ENCODE data around the gene TMEM151B. TPM values are rescaled to one million over a fixed set of nuclear protein-coding genes. Genes with fewer than 3 reads are reported as not detected.

The TMEM151B gene
- total RNA-seq (0.09 TPM), polyA plus RNA-seq (0.50 TPM)
- long read RNA-seq, donor 1: 0 reads
- long read RNA-seq, donor 2: 0 reads
- long read RNA-seq, donor 3: 0 reads
- long read RNA-seq, donor 4: 0 reads
- long read RNA-seq, donor 5: 0 reads
- long read RNA-seq, donor 6: 0 reads
- long read RNA-seq, donor 7: 0 reads
- long read RNA-seq, donor 8, full-length matches to known transcripts: 1 of 1 reads
- long read RNA-seq, donor 8, partial matches to known transcripts: 0 of 1 reads
- long read RNA-seq, donor 8, other reads (novel, unspliced or antisense): 0 of 1 reads
- long read RNA-seq, donor 9: 0 reads
- long read RNA-seq, donor 10: 0 reads

DNA sequence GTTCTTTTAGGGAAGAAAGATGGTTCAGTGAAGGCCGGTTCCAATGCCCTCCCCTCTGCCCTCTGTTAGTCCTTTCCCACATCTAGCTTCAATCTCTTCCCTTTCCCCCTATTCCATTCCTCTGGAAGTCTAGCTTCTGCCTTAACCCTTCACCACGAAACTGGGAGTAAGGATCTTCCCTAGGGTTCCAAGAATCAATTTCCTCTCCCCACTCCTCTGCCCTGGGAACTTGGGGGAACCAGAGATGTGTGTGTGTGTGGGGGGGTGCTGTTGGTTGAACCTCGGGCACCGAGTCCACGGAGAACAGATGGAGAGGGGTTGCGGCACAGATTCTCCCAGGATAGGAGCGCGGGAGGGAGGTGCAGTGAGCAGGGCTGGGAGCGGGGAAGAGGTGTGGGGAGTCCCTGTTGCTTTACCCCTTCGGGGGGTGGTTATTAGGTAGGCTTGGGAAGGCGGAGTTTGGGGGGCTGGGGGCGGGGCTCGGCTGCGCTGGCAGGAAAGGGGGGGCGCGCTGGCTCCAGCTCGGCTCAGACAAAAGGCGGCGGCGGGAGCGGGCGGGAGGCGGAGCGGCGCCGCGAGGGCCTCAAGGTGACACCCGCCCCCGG is at the start of gene TMEM151B:
TSS of gene TMEM151B (plus strand) at position 530 of the 605 bp plus-strand sequence. CDS start 293 bp downstream, outside the sequence.
- no peaks in the 10 kb centered on the region for H3K36me3 ChIP-seq (ENCODE audit: control insufficient read depth in 2 of 2, insufficient read depth in 2 of 2, low read length in 1 of 2)
- 18% methylated on average over 29 of the region's 29 CpGs for WGBS
- H3K27me3 ChIP-seq (ENCODE audit: control insufficient read depth in 2 of 2, insufficient read depth in 1 of 2, low read length in 1 of 2): peaks cover 60 to 75% of the 10 kb centered on the region in 2 donors
- H3K4me3 ChIP-seq (ENCODE audit: low read length in 2 of 2): peak within 1 kb of the TSS in 1 of 2 donors; percentile 55
- H3K27ac ChIP-seq (ENCODE audit: low read depth in 1 of 2, low read length in 1 of 2): no peak within 1 kb of the TSS
- peaks cover 0 to 5% of the 10 kb centered on the region in 2 donors for H3K9me3 ChIP-seq (ENCODE audit: control insufficient read depth in 2 of 2, insufficient read depth in 1 of 2, low read length in 1 of 2)
- no peak for DNase-seq (ENCODE audit: low read depth in 6 of 9, low spot score in 9 of 9)
- peaks cover 0 to 20% of the 10 kb centered on the region in 2 donors for H3K4me1 ChIP-seq (ENCODE audit: control insufficient read depth in 2 of 2, insufficient read depth in 2 of 2, low read length in 2 of 2)

- no peaks in the 10 kb centered on the region for H3K27me3 ChIP-seq (ENCODE audit: control insufficient read depth in 2 of 2, insufficient read depth in 1 of 2, low read length in 1 of 2)
- H3K4me3 ChIP-seq (ENCODE audit: low read length in 2 of 2): no peak overlapping the region
- peaks cover 56 to 92% of the 10 kb centered on the region in 2 donors for H3K4me1 ChIP-seq (ENCODE audit: control insufficient read depth in 2 of 2, insufficient read depth in 2 of 2, low read length in 2 of 2)
- over 99% methylated on average over 4 of the region's 4 CpGs for WGBS
- H3K36me3 ChIP-seq (ENCODE audit: control insufficient read depth in 2 of 2, insufficient read depth in 2 of 2, low read length in 1 of 2): no peaks in the 10 kb centered on the region
- H3K27ac ChIP-seq (ENCODE audit: low read depth in 1 of 2, low read length in 1 of 2): peak overlapping the region; percentile 74 to 91
- no peaks in the 10 kb centered on the region for H3K9me3 ChIP-seq (ENCODE audit: control insufficient read depth in 2 of 2, insufficient read depth in 1 of 2, low read length in 1 of 2)
- no peak for DNase-seq (ENCODE audit: low read depth in 6 of 9, low spot score in 9 of 9)
These were observed 49.3 kb upstream of the TMEM151B start for GRCh38 chr6:44220913-44221290.

DNA sequence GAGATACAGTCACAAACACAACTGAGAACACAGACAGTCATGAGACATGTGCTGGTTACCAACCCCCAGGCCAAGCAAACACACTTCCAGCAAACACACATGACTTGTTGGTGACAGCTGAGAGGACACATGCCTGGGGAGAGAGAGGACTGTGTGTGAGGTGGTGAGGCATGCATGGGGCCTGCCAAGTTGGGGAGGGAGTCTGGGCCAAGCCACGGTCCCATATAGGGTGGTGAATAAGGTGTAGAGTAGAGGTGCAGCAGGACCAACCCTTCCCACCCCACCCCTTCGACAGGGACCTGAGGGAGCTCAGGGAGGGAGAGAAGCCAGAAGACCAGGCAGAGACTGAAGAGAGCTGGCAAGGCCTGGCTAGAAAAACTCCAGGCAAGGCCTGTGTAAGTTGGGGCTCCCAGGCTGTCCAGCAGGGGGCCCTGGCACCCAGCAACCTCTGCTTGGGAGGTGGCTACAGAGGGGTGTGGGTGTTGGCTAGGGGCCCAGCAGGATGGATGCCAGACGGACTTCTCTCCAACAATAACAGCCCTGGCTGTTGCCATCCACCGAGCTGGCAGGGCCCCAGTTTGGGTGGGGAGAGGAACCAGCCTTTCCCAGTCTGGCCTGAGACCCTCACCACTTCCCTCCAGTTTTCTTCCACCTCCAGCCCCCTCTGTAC is 48.8 kb upstream of the TMEM151B start:
- H3K9me3 ChIP-seq (ENCODE audit: control insufficient read depth in 2 of 2, insufficient read depth in 1 of 2, low read length in 1 of 2): no peaks in the 10 kb centered on the region
- WGBS: 12% methylated on average over 4 of the region's 4 CpGs
- H3K27me3 ChIP-seq (ENCODE audit: control insufficient read depth in 2 of 2, insufficient read depth in 1 of 2, low read length in 1 of 2): no peaks in the 10 kb centered on the region
- no peak overlapping the region for H3K4me3 ChIP-seq (ENCODE audit: low read length in 2 of 2)
- H3K27ac ChIP-seq (ENCODE audit: low read depth in 1 of 2, low read length in 1 of 2): peak overlapping the region; percentile 74 to 91
- H3K4me1 ChIP-seq (ENCODE audit: control insufficient read depth in 2 of 2, insufficient read depth in 2 of 2, low read length in 2 of 2): peaks cover 57 to 92% of the 10 kb centered on the region in 2 donors
- peaks cover 0 to 3% of the 10 kb centered on the region in 2 donors for H3K36me3 ChIP-seq (ENCODE audit: control insufficient read depth in 2 of 2, insufficient read depth in 2 of 2, low read length in 1 of 2)
- peak in 5 of 9 donors; percentile 68 to 88 (median 76) for DNase-seq (ENCODE audit: low read depth in 6 of 9, low spot score in 9 of 9)

DNA sequence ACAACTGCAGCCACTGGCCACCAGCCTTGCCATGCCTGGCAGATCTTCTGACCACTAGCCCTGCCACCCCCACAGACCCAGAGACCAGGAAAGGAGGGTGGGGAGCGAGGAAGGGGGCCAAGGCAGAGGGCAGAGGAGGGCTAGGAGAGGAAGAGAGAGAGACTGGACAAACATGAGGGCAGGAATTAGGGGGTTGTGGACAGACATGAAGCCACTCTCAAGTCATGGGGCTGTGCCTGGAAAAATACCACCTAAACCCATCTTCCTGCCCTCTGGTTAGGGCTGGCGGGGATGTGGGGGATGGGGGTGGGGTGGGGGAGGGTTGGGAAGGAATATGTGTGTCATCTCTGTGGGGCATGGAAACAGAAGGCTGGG is 48.3 kb upstream of the TMEM151B start:
- Histone ChIP-seq H3K27me3 (ENCODE audit: control insufficient read depth in 2 of 2, insufficient read depth in 1 of 2, low read length in 1 of 2) (no peaks in the 10 kb centered on the region), H3K36me3 (ENCODE audit: control insufficient read depth in 2 of 2, insufficient read depth in 2 of 2, low read length in 1 of 2) (peaks cover 0 to 8% of the 10 kb centered on the region in 2 donors), H3K4me1 (ENCODE audit: control insufficient read depth in 2 of 2, insufficient read depth in 2 of 2, low read length in 2 of 2) (peaks cover 57 to 92% of the 10 kb centered on the region in 2 donors), H3K9me3 (ENCODE audit: control insufficient read depth in 2 of 2, insufficient read depth in 1 of 2, low read length in 1 of 2) (no peaks in the 10 kb centered on the region), H3K4me3 (ENCODE audit: low read length in 2 of 2) (no peak overlapping the region), H3K27ac (ENCODE audit: low read depth in 1 of 2, low read length in 1 of 2) (peak overlapping the region in 1 of 2 donors; percentile 91)
- 72% methylated on average over 2 of the region's 2 CpGs for WGBS
- no peak for DNase-seq (ENCODE audit: low read depth in 6 of 9, low spot score in 9 of 9)

DNA sequence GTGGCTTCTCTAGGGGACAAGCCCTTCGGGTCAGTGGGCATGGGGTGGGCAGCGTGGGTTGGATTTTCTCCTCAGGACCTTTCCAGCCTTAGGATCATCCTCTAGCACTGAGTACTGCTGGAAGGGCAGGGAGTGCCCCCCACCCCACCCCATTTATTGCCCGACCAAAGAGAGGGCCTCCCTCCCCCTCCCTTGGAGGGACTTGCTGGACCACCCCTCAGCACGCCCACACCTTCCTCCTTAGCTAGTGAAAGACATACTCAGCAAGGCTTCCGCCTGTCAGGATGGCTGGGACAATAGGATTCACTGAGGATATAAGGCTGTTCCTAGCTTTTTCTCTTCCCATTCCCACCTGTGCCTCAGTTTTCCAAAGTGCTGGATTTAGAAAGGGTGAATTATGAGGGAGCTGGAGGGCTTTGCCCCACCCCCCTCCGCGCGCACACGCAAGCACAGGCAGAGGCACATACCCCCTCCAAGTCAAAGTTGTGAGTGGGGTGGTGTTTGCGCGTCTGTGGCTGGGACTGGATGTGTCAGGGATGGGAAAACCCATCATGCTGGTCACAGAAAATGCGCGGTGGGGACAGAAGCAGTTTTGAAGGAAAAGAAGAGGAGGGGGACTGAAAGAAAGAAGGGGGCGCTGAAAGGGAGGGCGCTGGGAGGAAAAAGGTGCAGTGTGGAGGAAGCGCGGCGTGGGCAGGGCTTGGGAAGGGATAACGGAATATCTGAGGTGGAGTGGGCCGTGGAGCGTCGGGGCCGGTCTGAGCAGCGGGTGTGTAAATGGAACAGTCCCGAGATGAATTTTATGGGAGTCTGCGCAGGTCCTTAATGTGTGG is 47.5 kb upstream of the TMEM151B start:
- H3K9me3 ChIP-seq (ENCODE audit: control insufficient read depth in 2 of 2, insufficient read depth in 1 of 2, low read length in 1 of 2): no peaks in the 10 kb centered on the region
- H3K27me3 ChIP-seq (ENCODE audit: control insufficient read depth in 2 of 2, insufficient read depth in 1 of 2, low read length in 1 of 2): no peaks in the 10 kb centered on the region
- peak in 1 of 9 donors; percentile 47 for DNase-seq (ENCODE audit: low read depth in 6 of 9, low spot score in 9 of 9)
- H3K36me3 ChIP-seq (ENCODE audit: control insufficient read depth in 2 of 2, insufficient read depth in 2 of 2, low read length in 1 of 2): peaks cover 0 to 15% of the 10 kb centered on the region in 2 donors
- H3K4me1 ChIP-seq (ENCODE audit: control insufficient read depth in 2 of 2, insufficient read depth in 2 of 2, low read length in 2 of 2): peaks cover 59 to 92% of the 10 kb centered on the region in 2 donors
- 29% methylated on average over 26 of the region's 26 CpGs for WGBS
- peak overlapping the region; percentile 56 to 74 for H3K4me3 ChIP-seq (ENCODE audit: low read length in 2 of 2)
- H3K27ac ChIP-seq (ENCODE audit: low read depth in 1 of 2, low read length in 1 of 2): peak overlapping the region in 1 of 2 donors; percentile 76

GRCh38 chr6:44223319-44224028 is 46.8 kb upstream of the TMEM151B start, which contains the start of gene SLC29A1:
Gene SLC29A1, plus strand, starts transcription at chr6:44223595. Its CDS starts 3,719 bp downstream, at chr6:44227314.
- H3K9me3 ChIP-seq (ENCODE audit: control insufficient read depth in 2 of 2, insufficient read depth in 1 of 2, low read length in 1 of 2): no peaks in the 10 kb centered on the region
- H3K4me1 ChIP-seq (ENCODE audit: control insufficient read depth in 2 of 2, insufficient read depth in 2 of 2, low read length in 2 of 2): peaks cover 55 to 92% of the 10 kb centered on the region in 2 donors
- peak within 1 kb of the TSS; percentile 22 to 95 for H3K27ac ChIP-seq (ENCODE audit: low read depth in 1 of 2, low read length in 1 of 2)
- H3K27me3 ChIP-seq (ENCODE audit: control insufficient read depth in 2 of 2, insufficient read depth in 1 of 2, low read length in 1 of 2): no peaks in the 10 kb centered on the region
- peak within 1 kb of the TSS; percentile 74 to 82 for H3K4me3 ChIP-seq (ENCODE audit: low read length in 2 of 2)
- WGBS: 1% methylated on average over 73 of the region's 73 CpGs
- peaks cover 5 to 23% of the 10 kb centered on the region in 2 donors for H3K36me3 ChIP-seq (ENCODE audit: control insufficient read depth in 2 of 2, insufficient read depth in 2 of 2, low read length in 1 of 2)
- peak in 7 of 9 donors; percentile 74 to 92 (median 84) for DNase-seq (ENCODE audit: low read depth in 6 of 9, low spot score in 9 of 9)

DNA sequence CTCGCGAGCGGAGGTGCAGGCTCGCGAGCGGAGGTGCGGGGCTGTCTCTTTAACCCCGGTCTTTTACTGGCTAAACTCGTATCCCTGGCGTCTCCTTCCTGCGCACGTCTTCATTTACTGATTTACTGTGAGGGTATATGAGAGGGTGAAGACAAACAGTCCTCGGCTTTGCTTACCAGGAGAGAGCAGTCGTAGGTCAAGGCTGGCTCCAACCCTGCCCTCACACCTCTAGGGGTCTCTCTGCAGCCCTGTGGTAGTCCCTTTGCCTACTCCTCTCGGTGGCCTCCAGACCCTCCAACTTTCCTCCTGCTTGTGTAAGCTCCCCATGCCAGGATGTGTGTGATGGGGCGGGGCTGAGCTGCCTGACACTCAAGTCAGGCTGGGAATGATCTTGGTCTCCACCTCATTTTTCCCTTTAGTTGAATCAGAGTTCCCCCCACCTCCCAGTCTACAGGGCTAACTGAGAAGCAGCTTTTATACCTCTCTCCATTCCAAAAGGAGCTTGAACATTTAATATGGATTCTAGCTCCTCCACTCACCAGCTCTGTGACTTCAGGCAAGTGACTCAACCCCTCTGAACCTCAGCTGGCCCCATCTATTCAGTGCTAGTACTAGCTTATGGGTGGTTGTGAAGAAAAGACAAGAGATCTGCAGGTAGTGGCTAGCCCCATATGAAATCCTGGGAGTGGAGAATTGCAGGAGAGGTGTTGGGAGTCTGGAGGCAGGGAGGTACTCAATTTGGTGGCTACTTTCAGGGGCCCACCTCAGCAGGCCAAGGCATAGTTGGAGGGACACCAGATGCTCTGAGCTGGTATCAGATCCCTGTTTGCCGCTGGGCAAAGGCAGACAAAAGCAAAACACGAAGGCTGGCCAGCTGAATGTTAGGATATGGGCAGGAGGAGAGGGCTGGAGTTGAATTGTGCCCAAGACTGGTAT is 46.0 kb upstream of the TMEM151B start:
- Histone ChIP-seq H3K4me1 (ENCODE audit: control insufficient read depth in 2 of 2, insufficient read depth in 2 of 2, low read length in 2 of 2) (peaks cover 47 to 86% of the 10 kb centered on the region in 2 donors), H3K9me3 (ENCODE audit: control insufficient read depth in 2 of 2, insufficient read depth in 1 of 2, low read length in 1 of 2) (no peaks in the 10 kb centered on the region), H3K36me3 (ENCODE audit: control insufficient read depth in 2 of 2, insufficient read depth in 2 of 2, low read length in 1 of 2) (peaks cover 13 to 31% of the 10 kb centered on the region in 2 donors), H3K4me3 (ENCODE audit: low read length in 2 of 2) (peak overlapping the region; percentile 74 to 82), H3K27ac (ENCODE audit: low read depth in 1 of 2, low read length in 1 of 2) (peak overlapping the region; percentile 22 to 95), H3K27me3 (ENCODE audit: control insufficient read depth in 2 of 2, insufficient read depth in 1 of 2, low read length in 1 of 2) (no peaks in the 10 kb centered on the region)
- WGBS: 10% methylated on average over 18 of the region's 18 CpGs
- peak in 1 of 9 donors; percentile 57 for DNase-seq (ENCODE audit: low read depth in 6 of 9, low spot score in 9 of 9)
